ENCODE data around the gene SGSM1.
"Not testable (repeated sequence)": the region's sequence is repeated elsewhere in the genome, so short reads cannot be mapped to it uniquely, and the experiment has no call there.

SGSM1 gene

DNA sequence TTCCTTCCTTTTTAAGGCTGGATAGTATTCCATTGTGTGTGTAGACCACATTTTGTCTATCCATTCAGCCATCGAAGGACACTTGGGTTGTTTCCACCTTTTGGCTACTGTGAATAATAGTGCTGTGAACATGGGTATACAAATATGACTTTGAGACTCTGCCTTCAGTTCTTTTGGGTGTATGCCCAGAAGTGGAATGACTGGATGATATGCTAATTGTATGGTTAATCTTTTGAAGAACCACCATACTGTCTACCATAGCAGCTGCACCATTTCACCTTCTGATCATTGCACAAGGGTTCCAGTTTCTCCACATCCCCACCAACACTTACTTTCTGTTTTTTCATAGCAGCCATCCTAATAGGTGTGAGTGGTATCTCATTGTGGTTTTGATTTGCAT is 30.3 kb downstream of the SGSM1 start:
- DNase-seq (ENCODE audit: low spot score) (no peak), ATAC-seq (ENCODE audit: low read depth) (no peak)
- Histone ChIP-seq H3K27ac (ENCODE audit: poor library complexity, severe bottlenecking) (no peak overlapping the region), H3K9me3 (ENCODE audit: severe bottlenecking) (no peaks in the 10 kb centered on the region), H3K27me3 (ENCODE audit: insufficient read depth, poor library complexity, severe bottlenecking) (no peaks in the 10 kb centered on the region), H3K4me1 (ENCODE audit: insufficient read depth, poor library complexity, severe bottlenecking) (no peaks in the 10 kb centered on the region), H3K4me3 (ENCODE audit: severe bottlenecking) (no peak overlapping the region), H3K36me3 (ENCODE audit: low read depth) (no peaks in the 10 kb centered on the region)
- TF ChIP-seq, protein P1, sequence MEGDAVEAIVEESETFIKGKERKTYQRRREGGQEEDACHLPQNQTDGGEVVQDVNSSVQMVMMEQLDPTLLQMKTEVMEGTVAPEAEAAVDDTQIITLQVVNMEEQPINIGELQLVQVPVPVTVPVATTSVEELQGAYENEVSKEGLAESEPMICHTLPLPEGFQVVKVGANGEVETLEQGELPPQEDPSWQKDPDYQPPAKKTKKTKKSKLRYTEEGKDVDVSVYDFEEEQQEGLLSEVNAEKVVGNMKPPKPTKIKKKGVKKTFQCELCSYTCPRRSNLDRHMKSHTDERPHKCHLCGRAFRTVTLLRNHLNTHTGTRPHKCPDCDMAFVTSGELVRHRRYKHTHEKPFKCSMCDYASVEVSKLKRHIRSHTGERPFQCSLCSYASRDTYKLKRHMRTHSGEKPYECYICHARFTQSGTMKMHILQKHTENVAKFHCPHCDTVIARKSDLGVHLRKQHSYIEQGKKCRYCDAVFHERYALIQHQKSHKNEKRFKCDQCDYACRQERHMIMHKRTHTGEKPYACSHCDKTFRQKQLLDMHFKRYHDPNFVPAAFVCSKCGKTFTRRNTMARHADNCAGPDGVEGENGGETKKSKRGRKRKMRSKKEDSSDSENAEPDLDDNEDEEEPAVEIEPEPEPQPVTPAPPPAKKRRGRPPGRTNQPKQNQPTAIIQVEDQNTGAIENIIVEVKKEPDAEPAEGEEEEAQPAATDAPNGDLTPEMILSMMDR (IDR thresholded peaks at IDR 0.05; ENCODE audit: poor library complexity, severe bottlenecking) = no peak

DNA sequence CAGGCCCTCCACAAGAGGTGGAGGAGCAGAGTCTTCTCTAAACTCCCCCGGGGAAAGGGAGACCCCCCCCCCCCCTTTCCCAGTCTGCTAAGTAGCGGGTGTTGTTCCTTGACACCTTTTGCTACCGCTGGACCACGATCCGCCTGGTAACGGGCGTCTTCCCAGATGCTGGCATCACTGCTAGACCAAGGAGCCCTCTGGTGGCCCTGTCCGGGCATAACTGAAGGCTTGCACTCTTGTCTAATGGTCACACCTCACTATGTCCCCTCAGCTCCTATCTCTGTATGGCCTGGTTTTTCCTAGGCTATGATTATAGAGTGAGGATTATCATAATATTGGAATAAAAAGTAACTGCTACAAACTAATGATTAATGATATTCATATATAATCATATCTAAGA is 31.5 kb downstream of the SGSM1 start:
- TF ChIP-seq, protein P1 (IDR thresholded peaks at IDR 0.05; ENCODE audit: poor library complexity, severe bottlenecking) = peak; percentile 39
- not testable (repeated sequence) for DNase-seq (ENCODE audit: low spot score); ATAC-seq (ENCODE audit: low read depth); H3K27ac ChIP-seq (ENCODE audit: poor library complexity, severe bottlenecking); H3K27me3 ChIP-seq (ENCODE audit: insufficient read depth, poor library complexity, severe bottlenecking); H3K4me1 ChIP-seq (ENCODE audit: insufficient read depth, poor library complexity, severe bottlenecking); H3K4me3 ChIP-seq (ENCODE audit: severe bottlenecking); H3K9me3 ChIP-seq (ENCODE audit: severe bottlenecking); H3K36me3 ChIP-seq (ENCODE audit: low read depth)

DNA sequence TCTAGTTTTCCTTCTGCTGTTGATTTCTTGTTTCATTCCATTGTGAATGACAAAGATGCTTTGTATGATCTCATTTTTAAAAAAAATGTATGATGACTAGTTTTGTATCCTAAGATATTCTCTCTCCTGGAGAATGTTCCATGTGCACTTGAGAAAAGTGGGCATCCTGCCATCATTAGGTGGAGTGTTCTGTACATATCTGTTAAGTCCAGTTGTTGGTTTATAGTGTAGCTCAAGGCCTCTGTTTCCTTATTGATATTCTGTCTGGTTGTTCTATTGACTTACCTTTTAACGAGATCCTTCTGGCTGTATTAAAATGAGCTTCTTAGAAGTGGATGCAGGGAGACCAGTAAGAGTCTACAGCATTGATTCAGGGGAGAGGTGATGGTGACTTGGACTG is 35.2 kb downstream of the SGSM1 start:
- Histone ChIP-seq H3K36me3 (ENCODE audit: low read depth) (no peaks in the 10 kb centered on the region), H3K9me3 (ENCODE audit: severe bottlenecking) (no peaks in the 10 kb centered on the region), H3K4me3 (ENCODE audit: severe bottlenecking) (no peak overlapping the region), H3K4me1 (ENCODE audit: insufficient read depth, poor library complexity, severe bottlenecking) (no peaks in the 10 kb centered on the region), H3K27me3 (ENCODE audit: insufficient read depth, poor library complexity, severe bottlenecking) (no peaks in the 10 kb centered on the region), H3K27ac (ENCODE audit: poor library complexity, severe bottlenecking) (no peak overlapping the region)
- no peak for ATAC-seq (ENCODE audit: low read depth)
- TF ChIP-seq, protein P1 (IDR thresholded peaks at IDR 0.05; ENCODE audit: poor library complexity, severe bottlenecking) = no peak
- no peak for DNase-seq (ENCODE audit: low spot score)

DNA sequence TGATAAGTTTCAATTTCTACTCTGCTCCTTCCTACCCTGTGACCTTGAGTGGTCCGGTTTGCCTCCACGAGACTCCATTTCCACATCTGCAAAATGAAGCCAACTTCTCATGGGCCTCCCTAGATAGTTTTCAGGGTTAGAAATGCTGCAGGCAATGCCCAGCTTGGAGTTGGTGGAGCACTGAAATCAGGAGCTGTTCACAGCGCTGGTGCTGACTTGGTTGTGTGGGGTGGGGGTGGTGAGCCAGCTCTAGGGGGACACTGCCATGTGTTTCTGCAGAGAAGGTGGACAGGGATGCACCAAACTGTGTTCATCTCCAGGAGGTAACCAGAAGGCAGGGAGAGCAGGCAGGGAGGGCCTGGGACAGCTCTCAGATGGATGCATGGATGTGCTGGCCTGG is 37.0 kb downstream of the SGSM1 start:
- DNase-seq (ENCODE audit: low spot score) (no peak), ATAC-seq (ENCODE audit: low read depth) (no peak)
- Histone ChIP-seq H3K27ac (ENCODE audit: poor library complexity, severe bottlenecking) (no peak overlapping the region), H3K36me3 (ENCODE audit: low read depth) (no peaks in the 10 kb centered on the region), H3K9me3 (ENCODE audit: severe bottlenecking) (no peaks in the 10 kb centered on the region), H3K4me1 (ENCODE audit: insufficient read depth, poor library complexity, severe bottlenecking) (no peaks in the 10 kb centered on the region), H3K27me3 (ENCODE audit: insufficient read depth, poor library complexity, severe bottlenecking) (no peaks in the 10 kb centered on the region), H3K4me3 (ENCODE audit: severe bottlenecking) (no peak overlapping the region)
- TF ChIP-seq, protein P1 (IDR thresholded peaks at IDR 0.05; ENCODE audit: poor library complexity, severe bottlenecking) = no peak

DNA sequence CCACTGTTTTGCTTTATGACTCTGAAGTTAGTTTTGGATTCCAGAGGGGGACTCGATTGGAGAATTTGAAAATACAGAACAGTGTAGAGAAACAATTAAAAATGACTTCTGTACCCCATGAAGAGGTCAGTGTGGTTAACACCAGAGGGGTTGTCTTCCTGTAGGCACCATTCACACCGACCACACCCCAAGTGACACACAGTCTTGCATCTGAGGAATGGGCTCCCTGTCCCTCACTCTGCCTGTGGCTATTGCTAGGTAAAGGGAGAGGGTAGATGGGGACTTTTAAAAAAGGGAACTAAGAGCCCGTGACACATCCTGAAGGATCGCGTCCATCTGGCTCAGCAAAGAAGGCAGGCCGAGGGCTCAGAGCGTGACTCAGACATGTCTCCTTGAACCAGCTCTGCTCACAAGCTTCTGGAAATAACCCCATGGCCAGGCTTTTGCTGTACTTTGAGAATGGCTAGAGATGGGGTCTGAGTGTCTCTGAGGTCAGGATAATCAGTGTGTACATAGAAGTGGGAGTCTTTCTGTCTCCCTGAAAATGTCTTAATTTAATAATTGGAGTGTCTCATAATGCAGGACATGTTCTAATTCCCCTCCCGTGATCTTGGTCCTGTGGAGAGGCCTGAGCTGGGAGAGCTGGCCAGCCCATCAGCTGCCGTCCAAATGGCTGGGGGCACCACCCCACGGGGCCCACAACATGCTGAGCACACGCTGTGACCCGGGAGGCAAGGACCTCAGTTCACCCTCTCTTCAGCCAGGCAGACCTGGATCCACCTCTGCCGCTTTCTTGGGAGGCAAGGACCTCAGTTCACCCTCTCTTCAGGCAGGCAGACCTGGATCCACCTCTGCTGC is 39.3 kb downstream of the SGSM1 start:
- TF ChIP-seq, protein P1 (IDR thresholded peaks at IDR 0.05; ENCODE audit: poor library complexity, severe bottlenecking) = no peak
- DNase-seq (ENCODE audit: low spot score) (no peak), ATAC-seq (ENCODE audit: low read depth) (peak; percentile 96)
- no peak overlapping the region for H3K4me3 ChIP-seq (ENCODE audit: severe bottlenecking)
- H3K27ac ChIP-seq (ENCODE audit: poor library complexity, severe bottlenecking) = no peak overlapping the region
- H3K9me3 ChIP-seq (ENCODE audit: severe bottlenecking) = no peaks in the 10 kb centered on the region
- no peaks in the 10 kb centered on the region for H3K27me3 ChIP-seq (ENCODE audit: insufficient read depth, poor library complexity, severe bottlenecking)
- no peaks in the 10 kb centered on the region for H3K36me3 ChIP-seq (ENCODE audit: low read depth)
- H3K4me1 ChIP-seq (ENCODE audit: insufficient read depth, poor library complexity, severe bottlenecking) = no peaks in the 10 kb centered on the region
